GM12892 (cell line): Measurements from ENCODE around the gene ARNT2.

ENCODE experiments used
- POLR2A ChIP-seq: IDR thresholded peaks from 2 replicates; pipeline ENCODE4 v1.6.1; 2011; ENCODE audit warnings: low read depth, low read length, control low read depth
- POLR2AphosphoS5 ChIP-seq: IDR thresholded peaks from 2 replicates; pipeline ENCODE4 v1.6.1; 2011; ENCODE audit warnings: low read depth, low read length, control low read depth

DNA sequence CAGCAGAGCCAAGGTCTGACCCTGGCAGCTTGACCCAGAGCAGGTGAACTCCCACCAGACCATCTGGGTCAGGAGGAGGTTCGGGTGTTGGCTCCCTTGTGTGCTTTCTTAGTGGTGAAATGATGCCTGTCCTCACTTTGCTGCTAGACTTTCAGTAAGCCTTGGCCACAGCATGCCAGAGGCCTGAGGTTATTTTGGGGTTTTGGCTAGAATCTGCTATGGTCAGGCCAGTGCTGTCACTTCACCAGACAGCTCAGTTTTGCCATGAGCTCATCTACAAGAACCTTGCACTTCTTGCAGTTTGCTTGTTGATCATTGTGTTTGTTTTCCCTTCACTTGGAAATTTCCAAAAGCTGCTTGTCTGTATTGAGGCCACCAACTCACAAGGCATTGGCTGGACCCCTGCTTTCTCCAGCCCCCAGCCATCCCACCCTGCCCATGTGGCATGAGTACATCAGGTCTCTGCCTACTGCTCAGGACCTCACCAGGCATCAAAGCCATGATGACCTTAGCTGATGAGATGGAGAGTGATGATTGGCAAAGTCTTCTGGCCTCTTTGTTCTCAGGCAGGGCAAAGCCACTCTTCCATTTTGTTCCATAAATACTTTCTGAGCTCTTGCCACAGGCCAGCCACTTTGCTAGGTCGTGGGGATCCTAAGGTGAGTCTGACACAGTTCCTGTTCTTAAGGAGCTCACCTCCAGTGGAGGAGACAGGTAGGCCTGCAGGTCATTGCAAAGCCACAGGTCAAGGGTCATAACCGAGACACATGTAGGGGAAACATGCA is 122.6 kb downstream of the ARNT2 start:
- TF ChIP-seq POLR2A (no peak), POLR2AphosphoS5 (no peak)
